ENCODE data around the gene LILRA2. TPM values are rescaled to one million over a fixed set of nuclear protein-coding genes. Genes with fewer than 3 reads are reported as not detected.
"Not testable (repeated sequence)": the region's sequence is repeated elsewhere in the genome, so short reads cannot be mapped to it uniquely, and the experiment has no call there.

Gene LILRA2
- total and polyA plus RNA-seq, 3 donors from 2014 or later, result 0.47 to 2.6 (median 0.87) TPM

- TF ChIP-seq CTCF (IDR thresholded peaks at IDR 0.05), result no peak
- no peak for TF ChIP-seq POLR2A (IDR thresholded peaks at IDR 0.05)
- WGBS, 2 donors, result 86 to 87% methylated on average over 8 of the region's 8 CpGs
- Histone ChIP-seq H3K36me3 (ENCODE audit: low read depth, missing control alignments) (no peaks in the 10 kb centered on the region), H3K9me3 (no peaks in the 10 kb centered on the region), H3K4me3 (no peak overlapping the region), H3K27me3 (no peaks in the 10 kb centered on the region), H3K27ac (no peak overlapping the region), H3K4me1 (no peaks in the 10 kb centered on the region)
- no peak for DNase-seq
- intact Hi-C loops (cut with DNase I; ENCODE audit: low total_unique reads), result no loop called here
These were observed 53.2 kb downstream of the LILRA2 start for GRCh38 chr19:54626757-54627156.

GRCh38 chr19:54627912-54628311 lies 54.3 kb downstream of the LILRA2 start:
- 70 to 74% methylated on average over 4 of the region's 4 CpGs for WGBS, 2 donors
- H3K4me1 ChIP-seq; DNase-seq; H3K36me3 ChIP-seq (ENCODE audit: low read depth, missing control alignments); intact Hi-C loops (cut with DNase I; ENCODE audit: low total_unique reads); H3K27me3 ChIP-seq; H3K9me3 ChIP-seq; H3K4me3 ChIP-seq; H3K27ac ChIP-seq: not testable (repeated sequence)

- intact Hi-C loops (cut with DNase I; ENCODE audit: low total_unique reads); H3K36me3 ChIP-seq (ENCODE audit: low read depth, missing control alignments); H3K4me1 ChIP-seq; H3K27ac ChIP-seq; H3K4me3 ChIP-seq; H3K27me3 ChIP-seq; H3K9me3 ChIP-seq; DNase-seq: not testable (repeated sequence)
- 77 to 84% methylated on average over 9 of the region's 9 CpGs for WGBS, 2 donors
These were observed 56.7 kb downstream of the LILRA2 start, which contains the start of gene LILRB1 for GRCh38 chr19:54630262-54630661. TSS of gene LILRB1 (plus strand) at chr19:54630484. CDS start at chr19:54631074, 590 bp downstream.

GRCh38 chr19:54630782-54631181 lies 57.2 kb downstream of the LILRA2 start:
- Histone ChIP-seq H3K9me3 (no peaks in the 10 kb centered on the region), H3K27me3 (no peaks in the 10 kb centered on the region), H3K4me1 (no peaks in the 10 kb centered on the region), H3K4me3 (no peak overlapping the region), H3K36me3 (ENCODE audit: low read depth, missing control alignments) (no peaks in the 10 kb centered on the region), H3K27ac (no peak overlapping the region)
- 54 to 65% methylated on average over 5 to 6 of the region's 6 CpGs for WGBS, 2 donors
- TF ChIP-seq POLR2A (IDR thresholded peaks at IDR 0.05) (no peak), CTCF (IDR thresholded peaks at IDR 0.05) (no peak)
- no peak for DNase-seq
- intact Hi-C loops (cut with DNase I; ENCODE audit: low total_unique reads), result no loop called here

GRCh38 chr19:54631489-54632337 lies 58.1 kb downstream of the LILRA2 start:
- whole genome bisulfite sequencing, 2 donors, result 75 to 85% methylated on average over 9 to 23 of the region's 23 CpGs

GRCh38 chr19:54632517-54632916 lies 58.9 kb downstream of the LILRA2 start:
- H3K27me3 ChIP-seq; H3K36me3 ChIP-seq (ENCODE audit: low read depth, missing control alignments); H3K4me1 ChIP-seq; H3K9me3 ChIP-seq; DNase-seq; H3K4me3 ChIP-seq; H3K27ac ChIP-seq; intact Hi-C loops (cut with DNase I; ENCODE audit: low total_unique reads): not testable (repeated sequence)
- WGBS, 2 donors, result 79 to 82% methylated on average over 16 of the region's 16 CpGs

More at GRCh38 chr19:54631489-54632337, 58.1 kb downstream of the LILRA2 start:
- H3K27ac ChIP-seq; H3K36me3 ChIP-seq (ENCODE audit: low read depth, missing control alignments); DNase-seq; H3K4me3 ChIP-seq; H3K9me3 ChIP-seq; intact Hi-C loops (cut with DNase I; ENCODE audit: low total_unique reads); H3K27me3 ChIP-seq; H3K4me1 ChIP-seq: not testable (repeated sequence)

- intact Hi-C loops (cut with DNase I; ENCODE audit: low total_unique reads), result no loop called here
- 59 to 77% methylated on average over 6 to 7 of the region's 7 CpGs for WGBS, 2 donors
- no peak for TF ChIP-seq POLR2A (IDR thresholded peaks at IDR 0.05)
- TF ChIP-seq CTCF (IDR thresholded peaks at IDR 0.05), result no peak
These were observed 59.8 kb downstream of the LILRA2 start for GRCh38 chr19:54633401-54633800.

GRCh38 chr19:54636081-54636480 lies 62.5 kb downstream of the LILRA2 start:
- H3K4me3 ChIP-seq; H3K27ac ChIP-seq; intact Hi-C loops (cut with DNase I; ENCODE audit: low total_unique reads); H3K27me3 ChIP-seq; H3K9me3 ChIP-seq; DNase-seq; H3K36me3 ChIP-seq (ENCODE audit: low read depth, missing control alignments); H3K4me1 ChIP-seq: not testable (repeated sequence)
- WGBS, 2 donors, result 29 to 57% methylated on average over 11 of the region's 12 CpGs

More at GRCh38 chr19:54633401-54633800, 59.8 kb downstream of the LILRA2 start:
- Histone ChIP-seq H3K4me1 (no peaks in the 10 kb centered on the region), H3K27me3 (no peaks in the 10 kb centered on the region), H3K4me3 (no peak overlapping the region), H3K36me3 (ENCODE audit: low read depth, missing control alignments) (no peaks in the 10 kb centered on the region), H3K9me3 (no peaks in the 10 kb centered on the region), H3K27ac (no peak overlapping the region)
- DNase-seq, result no peak
